Cardiac septum (tissue), 1 donor: ENCODE measurements around the gene JAG2. TPM values are rescaled to one million over a fixed set of nuclear protein-coding genes. Genes with fewer than 3 reads are reported as not detected.

Source experiments
- DNase-seq: peaks from one replicate; pipeline ENCODE4 v3.0.0-alpha.2; 2020; ENCODE audit warnings: low spot score
- intact Hi-C: fragments of 100-400 bp; cut with DNase I; formaldehyde crosslinking; loops from one replicate; pipeline ENCODE4 v1.14.0; 2022
- total RNA-seq: library from RNA; stranded (reverse); fragmentation: NEBNext Ultra II Directional; extraction: Animal tissue kit (Norgen Biotek cat#: 25700); gene quantifications from one replicate; pipeline ENCODE4 v1.2.1, GENCODE V29; 2021
- donor health status: DM: no; HTN: no; CAD: no.

Gene JAG2
- total RNA-seq, 1 donor from 2014 or later: 36.7 TPM

GRCh38 chr14:105187935-105188524, 19.5 kb upstream of the JAG2 start:
- intact Hi-C loops: loop anchor here (10.0 kb wide), 1 partner anchor 213 kb away; the partner anchor contains the start of gene AHNAK2
- no peak for DNase-seq

- no peak for DNase-seq
- intact Hi-C loops: loop anchor here (10.0 kb wide), 1 partner anchor 212 kb away; the partner anchor contains the start of gene AHNAK2
Measured at GRCh38 chr14:105187116-105187515, 18.5 kb upstream of the JAG2 start.

GRCh38 chr14:105185973-105186372, 17.4 kb upstream of the JAG2 start:
- intact Hi-C loops: loop anchor here (10.0 kb wide), 1 partner anchor 211 kb away; the partner anchor contains the start of gene AHNAK2
- no peak for DNase-seq

- no peak for DNase-seq
- intact Hi-C loops: loop anchor here (10.0 kb wide), 1 partner anchor 210 kb away; the partner anchor contains the start of gene AHNAK2
Measured at GRCh38 chr14:105185001-105185400, 16.4 kb upstream of the JAG2 start.

- no peak for DNase-seq
- intact Hi-C loops: loop anchor here (5.0 to 10.0 kb wide), 2 partner anchors 92 to 210 kb away; partner anchors contain the start of gene AHNAK2
Measured at GRCh38 chr14:105184461-105184860, 15.9 kb upstream of the JAG2 start.

GRCh38 chr14:105182296-105183020, 13.9 kb upstream of the JAG2 start:
- no peak for DNase-seq
- intact Hi-C loops: loop anchor here (5.0 to 10.0 kb wide), 2 partner anchors 90 to 208 kb away; partner anchors contain the start of gene AHNAK2

- DNase-seq: no peak
- intact Hi-C loops: loop anchor here (5.0 to 10.0 kb wide), 2 partner anchors 89 to 207 kb away; partner anchors contain the start of gene AHNAK2
Measured at GRCh38 chr14:105181549-105182295, 13.1 kb upstream of the JAG2 start.

GRCh38 chr14:105180592-105181548, 12.3 kb upstream of the JAG2 start, which contains the start of gene NUDT14:
Gene NUDT14 (minus strand): TSS chr14:105181312. CDS start chr14:105181209, 103 bp downstream.
- intact Hi-C loops: loop anchor here (5.0 to 10.0 kb wide), 2 partner anchors 89 to 206 kb away; partner anchors contain the start of gene AHNAK2

GRCh38 chr14:105179191-105179590, 10.6 kb upstream of the JAG2 start:
- no peak for DNase-seq
- intact Hi-C loops: no loop called here

More at GRCh38 chr14:105180592-105181548, 12.3 kb upstream of the JAG2 start, which contains the start of gene NUDT14:
- no peak for DNase-seq

- intact Hi-C loops: no loop called here
- DNase-seq: no peak
Measured at GRCh38 chr14:105178868-105179140, 10.2 kb upstream of the JAG2 start.

GRCh38 chr14:105178069-105178867, 9.7 kb upstream of the JAG2 start:
- intact Hi-C loops: no loop called here

GRCh38 chr14:105177082-105177481, 8.5 kb upstream of the JAG2 start:
- intact Hi-C loops: no loop called here
- no peak for DNase-seq

More at GRCh38 chr14:105178069-105178867, 9.7 kb upstream of the JAG2 start:
- no peak for DNase-seq

GRCh38 chr14:105176513-105176912, 7.9 kb upstream of the JAG2 start:
- no peak for DNase-seq
- intact Hi-C loops: no loop called here

- DNase-seq: no peak
- intact Hi-C loops: no loop called here
Measured at GRCh38 chr14:105173901-105174894, 5.6 kb upstream of the JAG2 start.

GRCh38 chr14:105173145-105173544, 4.6 kb upstream of the JAG2 start:
- no peak for DNase-seq
- intact Hi-C loops: no loop called here

- no peak for DNase-seq
- intact Hi-C loops: no loop called here
Measured at GRCh38 chr14:105172476-105172875, 3.9 kb upstream of the JAG2 start.
